ENCODE results near the gene AEBP1.

AEBP1 gene

DNA sequence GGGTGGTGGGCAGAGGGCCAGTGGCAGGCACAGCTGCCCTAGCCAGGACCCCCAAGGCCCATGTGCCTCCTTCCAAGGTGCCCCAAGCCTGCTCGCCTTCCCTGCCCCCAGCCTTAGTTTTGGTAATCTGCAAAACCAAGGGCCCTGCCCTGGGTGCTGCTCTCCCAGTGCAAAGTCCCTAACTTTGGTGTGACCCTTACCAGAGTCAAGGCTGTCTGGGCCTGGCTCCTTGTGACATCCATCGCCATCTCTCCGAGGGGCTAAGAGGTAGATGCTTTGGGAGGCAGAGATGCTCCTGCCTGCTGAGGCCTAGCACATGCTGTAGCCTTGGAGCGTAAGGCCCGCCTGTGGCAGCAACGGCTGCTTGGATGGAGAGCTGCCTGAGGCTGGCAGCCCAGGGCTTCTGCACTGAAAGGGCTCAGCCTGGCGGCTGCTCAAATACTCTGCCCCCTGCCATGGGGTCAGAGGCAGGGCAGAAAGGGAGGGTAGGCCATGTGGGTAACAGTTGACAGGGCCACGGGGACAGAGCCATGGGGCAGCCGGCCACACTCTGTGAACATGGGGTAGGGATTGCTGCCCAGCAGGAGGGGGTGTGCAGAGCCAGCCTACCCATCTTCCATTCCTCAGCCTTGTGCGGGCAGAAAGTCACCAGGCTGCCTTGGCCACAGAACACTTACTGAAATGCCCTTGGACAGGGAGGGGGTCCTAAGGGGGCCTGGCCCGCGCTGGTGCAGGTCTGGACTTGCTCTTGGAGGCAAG, 54.9 kb downstream of the AEBP1 start:
- no peak for DNase-seq

DNA sequence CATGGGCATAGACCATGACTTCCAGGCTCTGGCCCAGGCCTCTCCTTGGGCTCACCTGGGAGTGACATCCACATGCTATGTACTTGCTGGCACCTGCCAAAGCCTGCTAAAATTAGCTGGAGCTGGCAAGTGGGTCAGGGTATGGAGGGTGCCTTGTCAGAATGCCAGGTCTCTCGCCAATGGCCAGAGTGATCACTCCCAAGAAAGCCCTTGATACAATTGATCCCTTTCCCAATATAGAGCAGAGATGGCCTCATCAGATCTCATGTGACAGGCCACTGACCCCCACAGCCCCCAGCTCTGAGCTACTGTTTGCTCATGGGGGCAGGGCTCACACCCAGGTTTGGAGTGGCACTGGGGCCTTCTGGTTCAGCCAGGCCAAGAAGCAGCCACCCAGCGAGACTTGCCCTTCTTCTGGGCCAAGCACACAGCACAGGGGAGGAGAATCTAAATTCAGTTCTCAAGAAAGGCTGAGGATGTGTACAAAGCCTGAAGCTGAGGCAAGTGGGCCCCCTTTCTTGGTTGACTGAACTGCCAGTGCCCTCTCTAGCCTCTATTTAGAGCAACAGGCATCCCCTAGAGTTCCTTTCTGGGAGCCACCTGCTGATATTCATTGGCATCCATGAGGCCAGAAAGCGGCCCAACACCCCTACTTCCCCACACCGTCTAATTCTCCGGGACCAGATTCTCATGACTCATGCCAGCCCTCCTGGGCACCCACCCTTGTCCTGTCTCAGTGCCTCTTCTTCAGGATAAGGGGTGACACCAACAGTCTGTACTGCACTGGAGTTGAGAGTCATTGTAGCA, 55.9 kb downstream of the AEBP1 start:
- no peak for DNase-seq

DNA sequence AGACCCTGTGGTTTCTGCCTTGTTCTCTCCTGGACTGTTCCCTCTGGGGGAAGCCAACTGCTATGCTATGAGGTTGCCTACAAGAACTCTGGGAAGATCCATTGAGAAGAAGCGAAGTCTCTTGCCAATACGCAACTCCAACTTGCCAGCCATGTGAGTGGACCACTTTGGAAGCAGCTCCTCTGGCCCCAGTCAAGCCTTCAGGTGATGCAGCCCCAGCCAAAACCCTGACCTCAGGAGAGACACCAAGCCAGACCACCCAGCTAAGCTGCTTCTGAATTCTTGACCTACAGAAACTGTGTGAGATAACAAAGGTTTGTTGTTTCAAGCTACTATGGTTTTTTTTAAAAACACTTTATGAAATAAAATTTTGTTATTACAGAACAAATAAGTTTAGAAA, 57.2 kb downstream of the AEBP1 start:
- DNase-seq = no peak

DNA sequence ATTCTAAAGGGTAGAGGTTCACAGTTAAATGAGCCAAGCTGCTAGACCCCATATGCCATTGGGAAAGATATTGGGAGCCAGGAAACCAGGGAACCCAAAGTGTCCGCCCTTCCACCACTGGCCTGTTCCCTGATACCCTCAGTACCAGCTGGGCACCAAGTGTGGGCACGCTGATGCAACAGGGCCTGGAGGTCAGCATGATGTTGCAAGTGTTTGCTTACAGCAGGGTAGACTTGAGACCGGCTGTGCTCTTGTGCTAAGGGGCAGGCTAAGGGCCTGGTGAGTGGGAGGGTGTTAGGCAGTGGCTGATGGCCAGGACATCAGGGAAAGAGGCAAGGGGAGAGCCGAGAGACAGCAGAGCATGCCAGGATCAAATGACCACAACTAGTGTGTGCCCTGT, 58.0 kb downstream of the AEBP1 start:
- DNase-seq = no peak

DNA sequence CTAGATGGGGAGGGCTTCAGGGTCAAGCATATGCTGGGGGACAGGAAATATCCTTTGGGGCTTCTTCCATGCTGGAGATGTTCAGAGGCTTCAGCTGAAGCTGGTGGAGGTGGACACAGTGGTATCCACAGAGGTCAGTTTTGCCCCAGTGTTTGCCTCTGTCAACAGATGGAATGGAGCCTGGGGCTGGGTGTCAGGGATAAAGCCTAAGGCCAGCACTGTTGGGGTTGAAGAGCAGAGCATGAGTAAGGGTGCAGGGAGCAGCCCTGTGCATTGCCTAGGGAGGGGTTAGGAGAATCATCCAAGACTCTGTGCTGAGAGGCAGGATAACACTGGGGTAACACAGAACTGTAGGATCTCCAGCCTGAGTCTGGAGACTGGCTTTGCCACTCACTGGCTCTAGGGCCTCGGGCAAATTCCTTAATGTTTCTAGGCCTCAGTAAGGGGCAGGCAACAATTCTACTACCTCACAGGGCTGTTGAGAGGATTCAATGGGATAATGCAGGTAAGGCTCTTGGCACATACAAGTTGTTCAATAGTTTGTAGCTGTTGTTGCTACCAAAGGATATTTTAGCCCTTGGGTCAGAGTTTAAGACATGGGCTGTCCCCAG, 58.7 kb downstream of the AEBP1 start:
- DNase-seq = no peak

DNA sequence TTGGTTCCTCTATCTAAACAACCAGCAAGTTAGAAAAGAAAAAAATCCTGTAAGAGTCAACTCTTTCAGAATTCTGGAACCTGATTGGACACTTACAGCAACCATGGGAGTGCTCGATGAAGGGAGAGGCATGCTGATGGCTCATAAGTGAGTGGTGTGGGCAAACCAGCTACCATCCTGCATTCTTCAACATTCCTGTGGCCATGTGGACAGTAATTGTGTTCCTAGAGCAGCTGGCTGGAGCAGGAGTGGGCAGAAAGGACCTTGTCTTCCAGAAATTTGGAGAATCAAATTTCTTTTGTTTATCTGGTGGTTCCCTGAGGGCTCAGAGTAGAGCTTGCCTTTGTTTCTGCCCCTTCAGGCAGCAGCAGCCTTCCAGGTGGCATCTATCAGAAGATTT, 59.4 kb downstream of the AEBP1 start:
- no peak for DNase-seq
